Keratinocyte (primary cell): ENCODE results near the gene NKX2-2.
A peak's percentile ranks its signal among the peaks of the same experiment; 100 is the strongest.

Experiments used
- CTCF ChIP-seq, 3 experiments: IDR thresholded peaks in 1 of 3; conservative IDR thresholded peaks in 1 of 3; optimal IDR thresholded peaks in 1 of 3; 2 replicates in 2 of 3; 3 replicates in 1 of 3; pipeline versions ENCODE3 to v1.5.1; 2011; ENCODE audit warnings: low read length in 3 of 3, mild to moderate bottlenecking in 3 of 3, moderate library complexity in 2 of 3, control low read depth in 1 of 3, inconsistent platforms in 1 of 3; ENCODE audit not compliant: insufficient read depth in 2 of 3; ENCODE audit errors: extremely low read depth in 1 of 3
- EZH2 ChIP-seq: IDR thresholded peaks from one replicate; pipeline ENCODE4 v1.6.1; 2012; ENCODE audit warnings: inconsistent platforms, mild to moderate bottlenecking, low read length, moderate library complexity

- TF ChIP-seq CTCF (optimal IDR thresholded peaks at IDR 0.05 in 1 of 3, IDR thresholded peaks at IDR 0.05 in 1 of 3, conservative IDR thresholded peaks at IDR 0.05 in 1 of 3; ENCODE audit: extremely low read depth in 1 of 3, insufficient read depth in 2 of 3, low read length in 3 of 3) (no peak), EZH2 (peak; percentile 76)
Measured at GRCh38 chr20:21522481-21523280, 8.8 kb upstream of the NKX2-2 start.
